IPS-NIHi7 (cell line): ENCODE measurements around the gene IFRD2.
"Not testable (repeated sequence)": the region's sequence is repeated elsewhere in the genome, so short reads cannot be mapped to it uniquely, and the experiment has no call there.

Source experiments
- DNase-seq: peaks from one replicate; pipeline ENCODE4 v3.0.0; 2012; ENCODE audit warnings: mixed read lengths; ENCODE audit errors: extremely low spot score

IFRD2 gene

DNA sequence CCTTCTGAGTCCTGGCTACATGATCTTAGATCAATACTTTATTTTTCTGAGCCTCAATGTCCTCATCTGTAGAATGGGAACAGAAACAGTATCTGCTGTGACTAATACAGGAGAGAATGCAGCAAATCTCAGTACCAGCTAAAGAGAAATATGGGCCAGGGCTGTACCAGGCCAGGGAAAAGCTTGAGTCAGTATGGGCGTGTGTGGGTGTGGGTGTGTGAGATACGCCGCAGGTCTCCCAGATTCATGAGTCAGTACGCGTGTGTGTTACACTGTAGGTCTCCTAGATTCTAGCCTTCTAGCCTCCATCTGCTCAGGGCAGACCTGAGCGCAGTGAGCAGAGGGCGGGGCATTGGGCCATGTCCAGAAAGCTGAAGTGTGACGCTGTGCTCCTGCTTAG is 41.0 kb downstream of the IFRD2 start:
- DNase-seq, result no peak

DNA sequence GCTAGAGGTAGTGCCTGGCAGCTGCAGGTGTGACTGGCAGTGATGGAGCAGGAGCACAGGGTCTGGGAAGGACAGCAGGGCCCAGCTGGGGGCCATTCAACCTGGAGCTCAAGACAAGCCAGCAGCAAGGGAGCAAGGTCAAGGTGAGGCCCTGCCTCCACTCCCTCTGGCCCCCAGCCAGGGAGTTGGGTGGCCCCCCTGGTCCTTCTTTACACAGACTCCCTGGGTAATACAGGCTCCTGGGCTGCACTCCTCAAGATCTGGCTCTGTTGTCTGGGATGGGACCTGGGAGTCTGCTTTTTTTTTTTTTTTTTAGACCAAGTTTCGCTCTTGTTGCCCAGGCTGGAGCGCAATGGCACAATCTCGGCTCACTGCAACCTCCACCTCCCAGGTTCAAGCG is 41.7 kb downstream of the IFRD2 start:
- no peak for DNase-seq

DNA sequence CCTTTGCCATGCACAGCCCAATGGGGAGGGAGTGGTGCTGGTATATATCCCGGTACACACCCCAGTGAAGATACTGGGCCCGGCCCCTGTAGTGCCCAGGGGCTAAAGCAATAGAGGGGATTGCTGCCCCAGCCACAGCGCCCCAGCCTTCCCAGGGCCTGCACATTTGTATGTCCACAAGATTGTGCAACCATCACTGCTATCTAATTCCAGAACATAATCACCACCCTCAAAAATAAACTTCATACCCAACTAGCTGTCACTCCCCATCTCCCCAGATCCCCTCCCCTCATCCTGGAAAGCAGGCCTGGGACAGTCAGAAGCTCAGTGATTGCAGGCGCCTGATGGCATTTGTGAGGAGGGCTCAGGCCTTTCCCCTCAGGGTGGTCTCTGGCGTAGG is 42.8 kb downstream of the IFRD2 start:
- DNase-seq, result no peak

DNA sequence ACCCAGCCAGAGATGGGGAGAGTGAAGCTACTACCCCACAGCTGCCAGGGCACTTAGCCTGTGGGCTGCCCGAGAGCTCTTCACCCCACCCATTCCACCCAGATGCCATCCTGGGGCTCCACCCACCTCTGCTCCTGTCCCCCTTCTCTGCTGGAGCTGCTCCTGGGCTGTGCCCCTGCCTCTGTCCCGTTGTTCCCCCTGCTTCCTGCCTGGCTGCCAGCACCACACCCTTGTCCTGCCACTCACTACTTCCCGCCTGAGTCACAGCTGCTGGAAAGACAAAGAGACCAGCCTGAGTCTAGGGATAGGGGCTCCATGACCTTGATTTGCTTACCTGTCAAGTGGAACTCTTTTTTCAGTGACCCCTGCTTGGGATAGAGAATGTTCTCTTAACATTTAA is 43.8 kb downstream of the IFRD2 start:
- DNase-seq, result no peak

DNA sequence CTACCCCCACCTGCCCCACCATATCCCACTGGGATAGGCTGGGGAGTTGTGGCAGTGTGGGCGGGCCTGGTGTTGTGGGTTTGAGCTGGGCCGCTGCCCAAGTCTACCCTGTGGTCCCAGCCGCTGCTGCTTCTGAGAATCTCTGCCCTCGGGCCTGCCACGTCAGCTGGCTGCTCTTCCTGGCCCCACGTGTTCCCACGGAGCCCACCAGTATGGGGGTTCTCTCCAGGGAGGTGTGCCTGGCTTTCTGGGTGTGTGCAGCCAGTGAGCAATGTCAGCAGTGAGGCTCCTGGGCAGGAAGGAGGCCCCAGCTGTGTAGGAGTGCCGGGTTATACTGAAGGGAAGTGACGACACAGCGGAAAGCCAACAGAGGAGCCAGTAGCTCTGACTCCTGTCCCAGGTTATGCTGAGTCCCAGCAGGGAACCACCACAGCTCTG is 45.7 kb downstream of the IFRD2 start:
- no peak for DNase-seq

DNA sequence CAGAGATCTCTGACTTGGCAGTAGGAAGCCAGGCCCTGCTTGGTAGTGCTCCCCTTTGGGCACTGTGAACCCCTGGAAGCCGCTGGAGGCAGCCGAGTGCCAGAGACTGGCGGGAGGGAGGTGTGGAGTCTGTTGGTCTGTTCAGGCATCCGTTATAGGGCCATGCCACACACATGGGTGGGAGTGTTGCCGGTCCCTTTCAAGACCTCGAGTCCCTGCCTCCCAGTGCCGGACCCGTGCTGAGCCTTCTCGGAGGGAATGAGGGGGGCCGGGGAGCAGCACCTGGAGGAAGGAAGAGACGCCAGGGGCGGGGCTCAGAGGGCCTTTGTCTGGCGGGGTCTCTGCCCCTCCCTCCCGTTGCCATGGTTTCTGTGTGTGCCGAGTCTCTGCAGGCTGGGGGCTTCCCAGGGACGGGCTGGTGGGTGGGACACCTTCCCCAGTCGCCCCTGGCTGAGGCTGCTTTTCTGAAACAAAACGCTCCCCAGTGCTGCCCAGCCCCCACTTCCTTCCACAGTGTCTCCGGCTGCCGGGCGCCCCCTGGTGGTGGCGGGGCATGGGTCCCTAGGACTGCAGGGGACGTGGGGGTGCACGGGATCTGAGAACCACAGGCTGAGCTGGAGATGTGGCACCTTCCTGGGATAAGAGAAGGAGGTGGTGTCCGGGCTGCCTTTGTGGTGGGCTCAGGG is 46.3 kb downstream of the IFRD2 start:
- peak; percentile 83 for DNase-seq

DNA sequence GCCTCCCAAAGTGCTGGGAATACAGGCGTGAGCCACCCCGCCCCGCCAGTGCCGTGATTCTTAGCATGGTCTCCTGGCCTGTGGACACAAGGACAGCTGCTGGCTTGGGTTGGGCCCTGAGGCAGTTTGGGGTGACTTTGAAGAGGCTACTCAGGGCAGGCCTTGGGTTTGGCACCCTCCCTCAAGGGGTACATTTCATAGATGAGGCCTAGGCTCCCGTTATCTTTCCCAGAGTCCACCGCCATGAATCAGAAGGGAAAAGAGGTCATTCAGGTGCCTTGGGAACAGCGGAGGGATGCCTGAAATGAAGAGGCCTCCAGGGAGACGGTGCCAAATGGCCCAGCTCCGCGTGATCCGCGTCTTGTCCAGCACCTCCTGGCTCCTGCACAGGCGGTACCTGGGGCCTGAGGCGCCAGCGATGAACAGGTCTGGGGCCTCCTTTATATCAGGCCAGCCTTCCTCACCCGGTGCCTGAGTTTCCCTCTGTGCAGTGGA is 46.9 kb downstream of the IFRD2 start:
- DNase-seq, result no peak

DNA sequence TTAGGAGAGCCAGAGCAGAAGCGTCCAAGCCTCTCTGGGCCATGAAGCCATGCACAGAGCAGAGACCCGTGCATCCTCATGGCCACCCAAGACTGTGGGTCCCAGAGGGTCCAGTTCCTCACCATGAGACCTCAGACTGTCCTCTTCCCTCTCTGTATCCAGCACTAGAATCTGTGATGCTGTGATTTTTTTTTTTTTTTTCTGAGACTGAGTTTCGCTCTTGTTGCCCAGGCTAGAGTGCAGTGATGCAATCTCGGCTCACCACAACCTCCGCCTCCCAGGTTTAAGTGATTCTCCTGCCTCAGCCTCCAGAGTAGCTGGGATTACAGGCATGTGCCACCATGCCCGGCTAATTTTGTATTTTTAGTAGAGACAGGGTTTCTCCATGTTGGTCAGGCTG is 47.4 kb downstream of the IFRD2 start:
- not testable (repeated sequence) for DNase-seq

DNA sequence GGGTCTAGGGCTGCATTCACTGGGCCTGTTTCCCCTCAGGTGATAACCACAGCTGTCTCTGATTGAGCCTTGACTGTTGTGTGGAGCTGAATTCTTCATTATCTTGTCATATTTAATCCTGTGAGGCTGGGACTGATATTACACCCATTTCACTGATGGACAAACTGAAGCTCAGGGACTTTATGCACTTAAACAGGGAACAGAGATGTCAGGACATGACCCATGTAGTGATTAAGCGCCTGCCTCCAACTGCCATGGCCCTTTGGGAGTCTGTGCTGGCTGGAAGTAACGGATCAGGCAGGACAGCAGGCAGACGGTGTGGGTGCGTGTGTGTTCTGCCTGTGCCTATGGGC is 48.7 kb downstream of the IFRD2 start:
- DNase-seq, result no peak

DNA sequence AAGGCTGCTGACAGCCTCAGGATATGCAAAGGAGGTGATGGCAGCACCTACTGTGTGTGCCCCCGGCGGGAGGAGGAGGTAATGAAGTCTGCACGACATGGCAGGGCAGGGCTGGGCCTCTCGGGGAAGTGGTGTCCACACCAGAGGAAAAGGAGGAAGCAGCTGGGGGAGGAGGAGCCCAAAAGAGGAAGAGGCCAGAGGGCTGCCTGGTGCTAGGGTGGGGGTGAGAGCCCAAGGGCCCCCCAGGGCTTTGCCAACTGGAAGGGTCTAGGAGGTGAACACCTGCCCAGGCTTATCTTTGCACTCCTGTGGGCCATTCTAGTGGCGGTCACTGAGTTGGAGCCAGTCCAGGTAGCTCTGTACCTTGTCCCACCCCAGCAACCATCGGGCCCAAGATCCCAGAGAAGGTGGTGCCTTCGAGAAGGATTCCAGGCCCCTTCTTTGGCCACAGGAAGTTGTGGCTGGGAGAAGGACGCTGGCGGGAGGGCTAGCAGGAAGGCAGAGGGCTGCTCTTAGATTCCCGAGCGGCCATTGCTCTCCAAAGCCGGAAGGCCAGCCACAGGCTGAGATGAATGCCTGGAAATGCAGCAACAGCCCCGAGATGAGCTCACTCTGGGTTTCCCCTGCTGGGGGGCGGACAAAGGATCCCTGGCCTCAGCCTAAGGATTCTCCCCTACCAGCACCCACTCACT is 49.2 kb downstream of the IFRD2 start:
- no peak for DNase-seq

DNA sequence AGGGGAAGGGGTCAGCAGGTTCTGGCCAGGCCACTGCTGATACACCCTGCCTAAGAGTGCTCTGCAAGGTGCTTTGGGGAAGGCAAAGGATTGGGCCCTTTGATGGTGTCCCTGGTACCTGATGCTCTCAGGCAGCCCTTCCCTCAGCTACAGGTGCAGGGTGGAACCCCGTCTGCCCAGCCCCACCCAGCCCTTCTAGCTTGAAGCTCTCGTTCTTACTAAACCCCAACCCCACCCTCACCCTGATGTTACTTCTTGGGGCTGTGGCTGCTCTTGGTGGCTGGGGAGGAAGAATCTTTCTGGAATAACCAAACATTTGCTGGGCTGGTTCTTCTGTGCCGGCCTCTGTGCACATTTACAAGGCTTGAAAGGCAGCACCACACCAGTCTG is 49.9 kb downstream of the IFRD2 start:
- no peak for DNase-seq

DNA sequence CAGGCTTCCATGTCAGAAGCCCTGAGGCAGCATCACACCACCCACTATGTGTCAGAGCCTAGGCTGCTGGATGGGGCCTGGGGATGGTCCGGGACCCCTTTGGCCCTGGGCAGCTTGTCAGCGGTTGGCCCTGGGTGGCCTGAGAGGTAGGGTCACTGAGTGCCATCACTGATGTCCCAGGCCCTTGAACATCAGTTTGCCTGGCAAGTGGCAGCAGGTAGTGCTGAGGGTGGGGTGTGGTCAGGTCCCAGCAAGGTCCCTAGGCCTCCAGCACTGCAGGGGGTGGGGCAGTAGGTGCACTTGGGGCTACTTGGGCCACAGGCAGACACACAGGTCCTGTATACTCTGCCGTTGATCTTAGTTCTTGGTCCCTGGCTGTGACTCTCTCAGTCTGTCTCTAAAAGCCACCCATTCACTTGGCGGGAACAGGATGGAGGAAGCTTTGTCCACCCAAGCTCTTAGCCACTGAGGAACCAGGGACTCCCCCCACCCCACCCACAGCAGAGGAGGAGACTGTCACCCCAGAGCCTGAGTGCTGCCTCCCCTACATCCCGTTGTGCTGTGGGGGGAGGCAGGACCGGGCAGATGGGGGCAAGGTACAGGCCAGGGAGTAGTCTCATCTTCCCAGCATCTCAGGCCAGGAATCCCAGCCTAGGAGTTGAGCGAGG is 50.4 kb downstream of the IFRD2 start:
- DNase-seq, result no peak

DNA sequence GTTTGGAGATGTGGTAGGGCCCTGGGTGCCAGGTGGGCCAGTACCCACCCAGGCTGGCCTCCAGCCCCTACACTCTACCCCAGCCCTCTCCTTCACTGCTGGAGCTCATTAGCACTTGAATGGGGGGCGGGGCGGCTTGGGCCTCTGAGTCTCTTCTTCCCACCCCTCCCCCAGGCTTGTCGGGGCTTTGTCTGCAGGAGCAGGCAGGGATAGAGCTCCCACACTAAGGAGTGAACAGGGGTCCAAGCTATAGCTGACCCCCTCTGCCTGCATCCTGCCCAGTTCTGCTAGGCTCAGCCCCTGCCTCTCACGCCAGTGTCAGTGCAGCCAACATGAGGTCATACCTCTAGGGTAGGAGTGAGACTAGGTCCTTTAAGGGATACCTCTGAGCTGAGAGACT is 51.1 kb downstream of the IFRD2 start:
- peak; percentile 73 for DNase-seq

DNA sequence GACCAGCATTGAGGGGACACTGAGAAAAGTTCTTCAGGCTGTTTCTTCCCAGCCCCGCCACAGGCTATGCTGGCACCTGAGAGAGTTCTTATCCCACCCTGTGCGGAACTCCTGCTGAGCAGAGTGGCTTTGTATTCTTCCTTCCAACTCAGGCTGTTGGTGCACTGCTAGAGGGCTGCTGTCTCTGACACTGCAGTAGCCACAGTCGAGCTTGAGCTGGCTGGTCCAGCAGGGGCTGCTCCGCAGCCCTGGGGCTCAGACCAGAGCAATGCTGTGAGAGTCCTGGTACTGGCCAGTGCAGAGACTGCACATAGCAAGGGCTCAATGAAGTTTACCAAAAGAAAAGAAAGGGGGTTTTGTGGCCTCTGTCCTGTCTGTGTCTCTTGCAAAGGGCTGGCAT is 52.6 kb downstream of the IFRD2 start:
- DNase-seq, result no peak

DNA sequence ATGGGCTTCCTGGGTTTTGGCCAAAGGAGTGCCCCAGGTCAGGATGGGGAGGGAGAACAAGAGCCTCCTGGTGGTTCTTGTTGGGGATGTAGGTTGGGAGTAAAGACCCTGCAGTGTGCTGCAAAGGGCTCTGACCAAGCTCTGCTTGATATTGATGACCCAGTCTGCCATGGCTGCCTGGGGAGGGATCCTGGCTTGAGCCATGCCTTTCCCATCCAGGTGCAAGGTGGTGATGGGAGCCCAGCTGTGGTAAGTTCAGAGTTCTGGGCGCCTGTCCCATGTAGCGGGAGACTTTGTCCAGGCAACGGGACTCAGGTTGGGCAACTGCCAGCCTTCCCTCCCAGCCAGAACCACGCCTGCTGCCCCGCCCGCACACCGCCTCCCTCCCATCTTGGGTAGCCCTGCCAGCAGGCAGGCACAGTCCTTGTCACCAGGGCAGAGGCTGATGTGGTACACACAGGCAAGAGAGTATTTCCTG is 53.6 kb downstream of the IFRD2 start:
- no peak for DNase-seq

DNA sequence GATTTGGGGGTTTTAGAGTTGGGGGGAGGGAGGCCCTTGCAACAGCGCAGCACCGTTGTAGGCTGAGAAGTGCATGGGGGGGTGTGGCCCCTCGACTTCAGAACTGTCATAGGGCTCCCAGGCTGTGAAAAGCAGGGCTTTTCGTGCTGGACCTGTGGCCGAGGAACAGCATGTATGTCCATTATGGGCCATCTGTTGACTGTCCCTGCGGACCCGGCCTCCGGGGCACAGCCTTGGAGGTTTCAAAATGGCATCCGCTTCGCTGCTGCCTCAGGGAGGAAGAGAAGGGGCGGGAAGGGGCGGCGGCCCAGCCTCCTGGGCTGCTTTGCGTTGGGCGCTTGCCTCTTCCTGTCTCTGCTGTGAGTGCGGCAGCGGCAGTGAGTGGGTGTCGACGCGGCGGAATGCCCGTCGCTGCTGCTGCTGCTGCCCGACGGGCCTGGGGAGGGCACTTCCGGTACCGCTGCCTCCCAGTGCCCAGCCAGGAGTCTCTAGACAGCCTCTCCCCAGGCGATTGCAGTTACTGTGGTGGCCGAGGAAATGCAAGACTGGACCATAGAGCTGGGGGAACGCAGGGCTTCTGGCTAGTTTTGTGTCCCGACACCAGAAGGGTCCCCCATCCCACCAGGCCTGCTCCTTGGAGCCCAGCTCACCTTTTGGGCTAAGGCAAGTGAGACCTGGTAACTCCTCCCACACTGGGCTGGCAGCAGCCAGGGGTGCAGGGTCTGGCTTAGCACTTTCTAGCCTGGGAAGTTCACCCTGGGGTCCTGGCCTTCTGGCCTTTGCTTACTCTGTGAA is 54.3 kb downstream of the IFRD2 start:
- DNase-seq, result peak; percentile 68
